IMR-90 (cell line): Measurements from ENCODE around the gene CDC73. TPM values are rescaled to one million over a fixed set of nuclear protein-coding genes. Genes with fewer than 3 reads are reported as not detected.

Experiments
- ATAC-seq: fragments of 200-7000 bp; cut with Tn5 transposase; 2 replicates; pipeline ENCODE4 v1.9.1; 2020; ENCODE audit warnings: low read depth, mild to moderate bottlenecking, moderate library complexity
- BruUV-seq: library from RNA; stranded (reverse); fragments of 400-500 nt; replicated peaks from 2 replicates; lab custom pipeline; 2021; lab: Mats Ljungman, UMichigan
- CTCF ChIA-PET: fragments of 300-600 bp; formaldehyde crosslinking; extraction: SDS; loops from one replicate; lab custom pipeline; 2021; ENCODE audit warnings: antibody characterized with exemption; lab: Yijun Ruan, JAX
- POLR2A ChIA-PET: fragments of 300-600 bp; sonication (Branson Sonifier 250); formaldehyde crosslinking; loops from one replicate; lab custom pipeline; 2022; ENCODE audit warnings: antibody characterized with exemption; ENCODE audit not compliant: unreplicated experiment; lab: Charles Lee
- DNase-seq: peaks from one replicate; pipeline ENCODE4 v3.0.0; 2013
- H2AFZ ChIP-seq: replicated peaks from 2 replicates; pipeline ENCODE3; 2013; ENCODE audit warnings: low read length, mild to moderate bottlenecking; ENCODE audit not compliant: poor library complexity
- H2AK5ac ChIP-seq: 2 replicates; pipeline ENCODE4 v1.6.1; 2013; ENCODE audit warnings: low read depth, low read length, inconsistent platforms
- H2AK9ac ChIP-seq: replicated peaks from 2 replicates; pipeline ENCODE3; 2013; ENCODE audit warnings: mild to moderate bottlenecking, low read depth, low read length, moderate library complexity; ENCODE audit not compliant: poor library complexity
- H2BK120ac ChIP-seq: 2 replicates; pipeline ENCODE4 v1.6.1; 2013; ENCODE audit warnings: low read depth, low read length, inconsistent platforms
- H2BK15ac ChIP-seq: 3 replicates; pipeline ENCODE4 v1.6.1; 2013; ENCODE audit warnings: low read depth, low read length, inconsistent platforms
- H2BK20ac ChIP-seq: 2 replicates; pipeline ENCODE4 v1.6.1; 2013; ENCODE audit warnings: low read depth, mild to moderate bottlenecking, inconsistent platforms, low read length, moderate library complexity
- H2BK5ac ChIP-seq: 2 replicates; pipeline ENCODE4 v1.6.1; 2013; ENCODE audit warnings: mild to moderate bottlenecking, low read depth, low read length, inconsistent platforms; ENCODE audit not compliant: poor library complexity, severe bottlenecking
- H3K14ac ChIP-seq: replicated peaks from 2 replicates; pipeline ENCODE4 v1.6.1; 2013; ENCODE audit warnings: low read depth, low read length, inconsistent platforms
- H3K18ac ChIP-seq: 2 replicates; pipeline ENCODE4 v1.6.1; 2013; ENCODE audit warnings: low read depth, low read length, control low read depth
- H3K23ac ChIP-seq: 2 replicates; pipeline ENCODE4 v1.6.1; 2013; ENCODE audit warnings: low read depth, low read length, inconsistent platforms
- H3K27ac ChIP-seq: 2 replicates; pipeline ENCODE4 v1.5.1; 2013; ENCODE audit warnings: mild to moderate bottlenecking, control low read depth, low read length; ENCODE audit not compliant: insufficient read depth
- H3K27me3 ChIP-seq: 2 replicates; pipeline ENCODE4 v1.6.1; 2013; ENCODE audit warnings: low read length; ENCODE audit not compliant: control insufficient read depth, insufficient read depth
- H3K36me3 ChIP-seq: 2 replicates; pipeline ENCODE4 v1.6.1; 2013; ENCODE audit warnings: low read length, mixed read lengths; ENCODE audit not compliant: control insufficient read depth, insufficient read depth
- H3K4ac ChIP-seq: 2 replicates; pipeline ENCODE4 v1.6.1; 2013; ENCODE audit warnings: low read depth, low read length, inconsistent platforms
- H3K4me1 ChIP-seq: 2 replicates; pipeline ENCODE4 v1.6.1; 2013; ENCODE audit warnings: low read length, mixed read lengths; ENCODE audit not compliant: control insufficient read depth, insufficient read depth
- H3K4me2 ChIP-seq: 2 replicates; pipeline ENCODE4 v1.6.1; 2013; ENCODE audit warnings: low read depth, mild to moderate bottlenecking, control low read depth, low read length, moderate library complexity
- H3K4me3 ChIP-seq: 2 replicates; pipeline ENCODE4 v1.5.1; 2013; ENCODE audit warnings: low read depth, mild to moderate bottlenecking, control low read depth, low read length, moderate library complexity; ENCODE audit not compliant: insufficient read depth
- H3K56ac ChIP-seq: 2 replicates; pipeline ENCODE4 v1.6.1; 2013; ENCODE audit warnings: low read length, inconsistent platforms; ENCODE audit not compliant: insufficient read depth; ENCODE audit errors: extremely low read depth
- H3K79me1 ChIP-seq, 2 experiments: 2 replicates each; pipeline ENCODE4 v1.6.1; 2013; ENCODE audit warnings: low read length in 2 of 2, inconsistent platforms in 1 of 2, low read depth in 1 of 2
- H3K9ac ChIP-seq: 2 replicates; pipeline ENCODE4 v1.6.1; 2013; ENCODE audit warnings: low read depth, low read length, control low read depth
- H3K9me1 ChIP-seq: 2 replicates; pipeline ENCODE4 v1.6.1; 2013; ENCODE audit warnings: low read length, inconsistent platforms; ENCODE audit not compliant: insufficient read depth
- H3K9me3 ChIP-seq: 2 replicates; pipeline ENCODE4 v1.6.1; 2013; ENCODE audit warnings: low read length; ENCODE audit not compliant: control insufficient read depth, insufficient read depth
- H4K20me1 ChIP-seq: 2 replicates; pipeline ENCODE4 v1.6.1; 2013; ENCODE audit warnings: low read length, inconsistent platforms; ENCODE audit not compliant: insufficient read depth
- H4K5ac ChIP-seq: 2 replicates; pipeline ENCODE4 v1.6.1; 2013; ENCODE audit warnings: mild to moderate bottlenecking, low read depth, low read length, control low read depth
- H4K8ac ChIP-seq, 2 experiments: 2 replicates each; pipeline ENCODE4 v1.6.1; 2013; ENCODE audit warnings: low read depth in 2 of 2, low read length in 2 of 2, control low read depth in 1 of 2, inconsistent platforms in 1 of 2
- H4K91ac ChIP-seq: 2 replicates; pipeline ENCODE4 v1.6.1; 2013; ENCODE audit warnings: low read depth, low read length, inconsistent platforms; ENCODE audit not compliant: insufficient read depth
- CEBPB ChIP-seq: IDR thresholded peaks from 2 replicates; pipeline ENCODE4 v1.6.1; 2012; ENCODE audit warnings: low read depth, low read length, improper control_type of control experiment
- CHD1 ChIP-seq: IDR thresholded peaks from 2 replicates; pipeline ENCODE4 v1.6.1; 2012; ENCODE audit warnings: low read depth, low read length, improper control_type of control experiment
- FOS ChIP-seq: fragments of 150-350 bp; IDR thresholded peaks from 2 replicates; pipeline ENCODE4 v1.6.1; 2016; ENCODE audit warnings: low read depth, low read length
- MAFK ChIP-seq: IDR thresholded peaks from 2 replicates; pipeline ENCODE4 v1.6.1; 2012; ENCODE audit warnings: low read depth, low read length, improper control_type of control experiment
- MAZ ChIP-seq: IDR thresholded peaks from 2 replicates; pipeline ENCODE4 v1.6.1; 2012; ENCODE audit warnings: low read depth, mild to moderate bottlenecking, low read length, improper control_type of control experiment, moderate library complexity, borderline replicate concordance
- MXI1 ChIP-seq: IDR thresholded peaks from 2 replicates; pipeline ENCODE4 v1.6.1; 2012; ENCODE audit warnings: low read depth, mild to moderate bottlenecking, low read length, moderate library complexity, borderline replicate concordance
- NFE2L2 ChIP-seq: fragments of 150-350 bp; IDR thresholded peaks from 2 replicates; pipeline ENCODE4 v1.6.1; 2016; ENCODE audit warnings: low read depth, mild to moderate bottlenecking, low read length
- POLR2A ChIP-seq: IDR thresholded peaks from 2 replicates; pipeline ENCODE4 v1.6.1; 2012; ENCODE audit warnings: mild to moderate bottlenecking, low read depth, low read length
- RAD21 ChIP-seq: IDR thresholded peaks from 2 replicates; pipeline ENCODE4 v1.6.1; 2012; ENCODE audit warnings: low read length, improper control_type of control experiment
- RCOR1 ChIP-seq: IDR thresholded peaks from 2 replicates; pipeline ENCODE4 v1.6.1; 2012; ENCODE audit warnings: mild to moderate bottlenecking, low read length, improper control_type of control experiment; ENCODE audit not compliant: insufficient replicate concordance
- RFX5 ChIP-seq: IDR thresholded peaks from 2 replicates; pipeline ENCODE4 v1.8.0; 2012; ENCODE audit warnings: low read depth, mild to moderate bottlenecking, low read length, moderate library complexity
- SMC3 ChIP-seq: fragments of 150-350 bp; IDR thresholded peaks from 2 replicates; pipeline ENCODE4 v1.6.1; 2016; ENCODE audit warnings: low read depth, mild to moderate bottlenecking, antibody characterized with exemption, low read length, moderate library complexity
- WGBS, 2 experiments: methylation state at CpG; one replicate each; pipeline versions ENCODE4 v1.1.5 to v1.1.7; 2013; ENCODE audit warnings: missing lambda C conversion rate in 2 of 2; ENCODE audit not compliant: insufficient read length in 1 of 2; ENCODE audit errors: extremely low coverage in 2 of 2; 5-methylcytosine and 5-hydroxymethylcytosine counted together
- dilution Hi-C: fragments of 300-500 bp; cut with HindIII; formaldehyde crosslinking; loops from one replicate; pipeline ENCODE4 v1.14.3; 2018; ENCODE audit warnings: low sequenced_read_pairs; ENCODE audit not compliant: unreplicated experiment
- in situ Hi-C: fragments of 300-500 bp; cut with MboI; formaldehyde crosslinking; loops from 3 replicates; pipeline ENCODE4 v1.14.3; 2019; ENCODE audit warnings: low sequenced_read_pairs, inconsistent platforms, mixed read lengths
- intact Hi-C: fragments of 100-400 bp; cut with micrococcal nuclease; formaldehyde crosslinking; loops from 2 replicates; pipeline ENCODE4 v1.10.0; 2022
- polyA plus RNA-seq, 3 experiments: library from polyadenylated mRNA; depleted of rRNA; stranded (reverse); fragments of >200 nt; gene quantifications; 2 replicates each; pipeline ENCODE4 v1.2.3, GENCODE V29; 2012; ENCODE audit warnings: low replicate concordance in 1 of 3
- total RNA-seq: library from RNA; depleted of rRNA; stranded (reverse); fragments of >200 nt; gene quantifications from 2 replicates; pipeline ENCODE4 v1.2.3, GENCODE V29; 2012
- TF ChIP-seq, protein P1 (sequence below): fragments of 150-350 bp; IDR thresholded peaks from 2 replicates; pipeline ENCODE4 v1.6.1; 2017; ENCODE audit warnings: mild to moderate bottlenecking, antibody characterized with exemption, low read length, low read depth
- TF ChIP-seq, protein P2 (sequence below): fragments of 150-350 bp; IDR thresholded peaks from 2 replicates; pipeline ENCODE4 v1.6.1; 2016; ENCODE audit warnings: low read depth, mild to moderate bottlenecking, low read length, moderate library complexity, borderline replicate concordance
- TF ChIP-seq, protein P3 (sequence below): conservative IDR thresholded peaks from 2 replicates; pipeline ENCODE4 v1.5.1; 2012; ENCODE audit warnings: mild to moderate bottlenecking, low read depth, low read length, improper control_type of control experiment

Gene CDC73
- total and polyA plus RNA-seq, 2 of the 4 experiments (the other 2 are of a cell fraction): 22.1 to 29.6 TPM

DNA sequence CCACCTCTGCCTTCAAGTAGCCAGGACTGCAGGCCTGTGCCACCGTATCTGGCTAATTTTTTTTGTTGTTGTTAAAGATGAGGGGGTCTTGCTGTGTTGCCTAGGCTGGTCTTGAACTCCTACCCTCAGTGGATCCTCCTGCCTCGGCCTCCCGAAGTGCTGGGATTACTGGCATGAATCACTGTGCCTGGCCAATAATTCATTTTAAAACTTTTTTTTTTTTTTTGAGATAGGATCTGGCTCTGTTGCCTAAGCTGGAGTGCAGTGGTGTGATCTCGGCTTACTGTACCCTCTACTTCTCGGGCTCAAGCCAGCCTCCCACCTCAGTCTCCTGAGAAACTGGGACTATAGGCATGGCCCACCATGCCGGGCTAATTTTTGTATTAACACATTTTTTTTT, 3.5 kb downstream of the CDC73 start:
- in situ Hi-C loops: no loop called here
- POLR2A ChIA-PET: no interaction called here

More for the DNA sequence above, 3.5 kb downstream of the CDC73 start:
- DNase-seq (no peak), ATAC-seq (no peak)
- H2BK5ac ChIP-seq: no peak overlapping the region
- no peak overlapping the region for H3K9ac ChIP-seq
- TF ChIP-seq NFE2L2 (no peak), RFX5 (no peak), CEBPB (no peak), RCOR1 (no peak), RAD21 (no peak), SMC3 (no peak), CHD1 (no peak), POLR2A (no peak), MXI1 (no peak), MAZ (no peak), MAFK (no peak), FOS (no peak)
- TF ChIP-seq, protein P1, sequence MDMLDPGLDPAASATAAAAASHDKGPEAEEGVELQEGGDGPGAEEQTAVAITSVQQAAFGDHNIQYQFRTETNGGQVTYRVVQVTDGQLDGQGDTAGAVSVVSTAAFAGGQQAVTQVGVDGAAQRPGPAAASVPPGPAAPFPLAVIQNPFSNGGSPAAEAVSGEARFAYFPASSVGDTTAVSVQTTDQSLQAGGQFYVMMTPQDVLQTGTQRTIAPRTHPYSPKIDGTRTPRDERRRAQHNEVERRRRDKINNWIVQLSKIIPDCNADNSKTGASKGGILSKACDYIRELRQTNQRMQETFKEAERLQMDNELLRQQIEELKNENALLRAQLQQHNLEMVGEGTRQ: no peak
- TF ChIP-seq, protein P2, sequence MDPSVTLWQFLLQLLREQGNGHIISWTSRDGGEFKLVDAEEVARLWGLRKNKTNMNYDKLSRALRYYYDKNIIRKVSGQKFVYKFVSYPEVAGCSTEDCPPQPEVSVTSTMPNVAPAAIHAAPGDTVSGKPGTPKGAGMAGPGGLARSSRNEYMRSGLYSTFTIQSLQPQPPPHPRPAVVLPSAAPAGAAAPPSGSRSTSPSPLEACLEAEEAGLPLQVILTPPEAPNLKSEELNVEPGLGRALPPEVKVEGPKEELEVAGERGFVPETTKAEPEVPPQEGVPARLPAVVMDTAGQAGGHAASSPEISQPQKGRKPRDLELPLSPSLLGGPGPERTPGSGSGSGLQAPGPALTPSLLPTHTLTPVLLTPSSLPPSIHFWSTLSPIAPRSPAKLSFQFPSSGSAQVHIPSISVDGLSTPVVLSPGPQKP: no peak
- TF ChIP-seq, protein P3, sequence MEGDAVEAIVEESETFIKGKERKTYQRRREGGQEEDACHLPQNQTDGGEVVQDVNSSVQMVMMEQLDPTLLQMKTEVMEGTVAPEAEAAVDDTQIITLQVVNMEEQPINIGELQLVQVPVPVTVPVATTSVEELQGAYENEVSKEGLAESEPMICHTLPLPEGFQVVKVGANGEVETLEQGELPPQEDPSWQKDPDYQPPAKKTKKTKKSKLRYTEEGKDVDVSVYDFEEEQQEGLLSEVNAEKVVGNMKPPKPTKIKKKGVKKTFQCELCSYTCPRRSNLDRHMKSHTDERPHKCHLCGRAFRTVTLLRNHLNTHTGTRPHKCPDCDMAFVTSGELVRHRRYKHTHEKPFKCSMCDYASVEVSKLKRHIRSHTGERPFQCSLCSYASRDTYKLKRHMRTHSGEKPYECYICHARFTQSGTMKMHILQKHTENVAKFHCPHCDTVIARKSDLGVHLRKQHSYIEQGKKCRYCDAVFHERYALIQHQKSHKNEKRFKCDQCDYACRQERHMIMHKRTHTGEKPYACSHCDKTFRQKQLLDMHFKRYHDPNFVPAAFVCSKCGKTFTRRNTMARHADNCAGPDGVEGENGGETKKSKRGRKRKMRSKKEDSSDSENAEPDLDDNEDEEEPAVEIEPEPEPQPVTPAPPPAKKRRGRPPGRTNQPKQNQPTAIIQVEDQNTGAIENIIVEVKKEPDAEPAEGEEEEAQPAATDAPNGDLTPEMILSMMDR: no peak
- H3K36me3 ChIP-seq: peaks cover 27% of the 10 kb centered on the region
- H3K79me1 ChIP-seq: peaks cover 5 to 43% of the 10 kb centered on the region in 2 experiments; a peak in 3 of 4 replicates
- no peak overlapping the region for H3K4me3 ChIP-seq
- H4K91ac ChIP-seq: no peak overlapping the region
- H3K18ac ChIP-seq: no peak overlapping the region
- intact Hi-C loops (no loop called here), dilution Hi-C loops (no loop called here)
- peaks cover 29% of the 10 kb centered on the region for H4K20me1 ChIP-seq
- H3K23ac ChIP-seq: no peak overlapping the region
- no peak overlapping the region for H3K56ac ChIP-seq
- no peaks in the 10 kb centered on the region for H3K4me1 ChIP-seq
- no peak overlapping the region for H3K27ac ChIP-seq
- H2BK15ac ChIP-seq: no peak overlapping the region
- CTCF ChIA-PET: no interaction called here
- H2AK9ac ChIP-seq: no peak overlapping the region
- H3K9me1 ChIP-seq: peaks cover 2% of the 10 kb centered on the region; the same call in 1 of the 2 replicates
- no peak overlapping the region for H4K8ac ChIP-seq
- H3K4me2 ChIP-seq: no peak overlapping the region
- H3K4ac ChIP-seq: no peak overlapping the region
- H2AK5ac ChIP-seq: no peak overlapping the region
- WGBS, 2 experiments: no CpG with 5 or more reads among the region's 6 CpGs
- H3K9me3 ChIP-seq: no peaks in the 10 kb centered on the region
- H3K14ac ChIP-seq: no peak overlapping the region
- no peak overlapping the region for H2BK120ac ChIP-seq
- H3K27me3 ChIP-seq: no peaks in the 10 kb centered on the region
- no peak overlapping the region for H2AFZ ChIP-seq
- H4K5ac ChIP-seq: no peak overlapping the region
- no peak overlapping the region for H2BK20ac ChIP-seq
- no TSS peak for BruUV-seq
